ENCODE measurements around the gene UBE2O. TPM values are rescaled to one million over a fixed set of nuclear protein-coding genes. Genes with fewer than 3 reads are reported as not detected.

The UBE2O gene
- total and polyA plus RNA-seq, 4 donors = 3.3 to 71.5 (median 9.2) TPM

GRCh38 chr17:76495663-76496400 is 42.9 kb upstream of the UBE2O start:
- TF ChIP-seq, protein P1, sequence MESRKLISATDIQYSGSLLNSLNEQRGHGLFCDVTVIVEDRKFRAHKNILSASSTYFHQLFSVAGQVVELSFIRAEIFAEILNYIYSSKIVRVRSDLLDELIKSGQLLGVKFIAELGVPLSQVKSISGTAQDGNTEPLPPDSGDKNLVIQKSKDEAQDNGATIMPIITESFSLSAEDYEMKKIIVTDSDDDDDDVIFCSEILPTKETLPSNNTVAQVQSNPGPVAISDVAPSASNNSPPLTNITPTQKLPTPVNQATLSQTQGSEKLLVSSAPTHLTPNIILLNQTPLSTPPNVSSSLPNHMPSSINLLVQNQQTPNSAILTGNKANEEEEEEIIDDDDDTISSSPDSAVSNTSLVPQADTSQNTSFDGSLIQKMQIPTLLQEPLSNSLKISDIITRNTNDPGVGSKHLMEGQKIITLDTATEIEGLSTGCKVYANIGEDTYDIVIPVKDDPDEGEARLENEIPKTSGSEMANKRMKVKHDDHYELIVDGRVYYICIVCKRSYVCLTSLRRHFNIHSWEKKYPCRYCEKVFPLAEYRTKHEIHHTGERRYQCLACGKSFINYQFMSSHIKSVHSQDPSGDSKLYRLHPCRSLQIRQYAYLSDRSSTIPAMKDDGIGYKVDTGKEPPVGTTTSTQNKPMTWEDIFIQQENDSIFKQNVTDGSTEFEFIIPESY (IDR thresholded peaks at IDR 0.05) = no peak
- no peak for TF ChIP-seq HNF4A (conservative IDR thresholded peaks at IDR 0.05)
- no peak for TF ChIP-seq RAD21 (IDR thresholded peaks at IDR 0.05)
- TF ChIP-seq FOXA1 (IDR thresholded peaks at IDR 0.05) = no peak
- TF ChIP-seq FOXA2 (IDR thresholded peaks at IDR 0.05) = no peak
- TF ChIP-seq REST (IDR thresholded peaks at IDR 0.05) = no peak
- TF ChIP-seq GABPA (IDR thresholded peaks at IDR 0.05 in 1 of 2, conservative IDR thresholded peaks at IDR 0.05 in 1 of 2) = no peak
- TF ChIP-seq RXRA (IDR thresholded peaks at IDR 0.05) = no peak
- TF ChIP-seq YY1 (IDR thresholded peaks at IDR 0.05) = no peak
- no peak for TF ChIP-seq HNF4G (IDR thresholded peaks at IDR 0.05)
- TF ChIP-seq, protein P2, sequence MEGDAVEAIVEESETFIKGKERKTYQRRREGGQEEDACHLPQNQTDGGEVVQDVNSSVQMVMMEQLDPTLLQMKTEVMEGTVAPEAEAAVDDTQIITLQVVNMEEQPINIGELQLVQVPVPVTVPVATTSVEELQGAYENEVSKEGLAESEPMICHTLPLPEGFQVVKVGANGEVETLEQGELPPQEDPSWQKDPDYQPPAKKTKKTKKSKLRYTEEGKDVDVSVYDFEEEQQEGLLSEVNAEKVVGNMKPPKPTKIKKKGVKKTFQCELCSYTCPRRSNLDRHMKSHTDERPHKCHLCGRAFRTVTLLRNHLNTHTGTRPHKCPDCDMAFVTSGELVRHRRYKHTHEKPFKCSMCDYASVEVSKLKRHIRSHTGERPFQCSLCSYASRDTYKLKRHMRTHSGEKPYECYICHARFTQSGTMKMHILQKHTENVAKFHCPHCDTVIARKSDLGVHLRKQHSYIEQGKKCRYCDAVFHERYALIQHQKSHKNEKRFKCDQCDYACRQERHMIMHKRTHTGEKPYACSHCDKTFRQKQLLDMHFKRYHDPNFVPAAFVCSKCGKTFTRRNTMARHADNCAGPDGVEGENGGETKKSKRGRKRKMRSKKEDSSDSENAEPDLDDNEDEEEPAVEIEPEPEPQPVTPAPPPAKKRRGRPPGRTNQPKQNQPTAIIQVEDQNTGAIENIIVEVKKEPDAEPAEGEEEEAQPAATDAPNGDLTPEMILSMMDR (IDR thresholded peaks at IDR 0.05; ENCODE audit: low read depth, low read length, missing input control) = no peak
- no peak for TF ChIP-seq SP1 (IDR thresholded peaks at IDR 0.05)
- no peak for TF ChIP-seq NR2F2 (IDR thresholded peaks at IDR 0.05)
- H3K9ac ChIP-seq (ENCODE audit: low read depth in 1 of 2, low read length in 2 of 2) = no peak overlapping the region
- no peaks in the 10 kb centered on the region for H3K9me3 ChIP-seq (ENCODE audit: control insufficient read depth in 4 of 4, low read length in 3 of 4)
- no peak for DNase-seq (ENCODE audit: low spot score)
- H3K27me3 ChIP-seq (ENCODE audit: control insufficient read depth in 4 of 4, insufficient read depth in 4 of 4, low read length in 3 of 4) = no peaks in the 10 kb centered on the region
- H3K4me1 ChIP-seq (ENCODE audit: control insufficient read depth in 4 of 4, insufficient read depth in 4 of 4, low read length in 3 of 4) = peaks cover 10 to 41% (median 24%) of the 10 kb centered on the region in 4 donors
- 92% methylated on average over 16 of the region's 16 CpGs for WGBS
- no peak overlapping the region for H3K4me3 ChIP-seq (ENCODE audit: low read depth in 1 of 3, low read length in 3 of 3)
- H3K36me3 ChIP-seq (ENCODE audit: control insufficient read depth in 4 of 4, insufficient read depth in 3 of 4, low read depth in 1 of 4, low read length in 3 of 4) = no peaks in the 10 kb centered on the region
- no peak overlapping the region for H3K27ac ChIP-seq (ENCODE audit: low read depth in 1 of 2, low read length in 2 of 2)

- Histone ChIP-seq H3K27me3 (ENCODE audit: control insufficient read depth in 4 of 4, insufficient read depth in 4 of 4, low read length in 3 of 4) (no peaks in the 10 kb centered on the region), H3K4me1 (ENCODE audit: control insufficient read depth in 4 of 4, insufficient read depth in 4 of 4, low read length in 3 of 4) (peaks cover 4 to 24% (median 12%) of the 10 kb centered on the region in 4 donors), H3K4me3 (ENCODE audit: low read depth in 1 of 3, low read length in 3 of 3) (no peak overlapping the region), H3K36me3 (ENCODE audit: control insufficient read depth in 4 of 4, insufficient read depth in 3 of 4, low read depth in 1 of 4, low read length in 3 of 4) (no peaks in the 10 kb centered on the region), H3K9ac (ENCODE audit: low read depth in 1 of 2, low read length in 2 of 2) (peak overlapping the region in 1 of 2 donors; percentile 72), H3K9me3 (ENCODE audit: control insufficient read depth in 4 of 4, low read length in 3 of 4) (no peaks in the 10 kb centered on the region), H3K27ac (ENCODE audit: low read depth in 1 of 2, low read length in 2 of 2) (peak overlapping the region; percentile 65 to 84)
- TF ChIP-seq, protein P2 (IDR thresholded peaks at IDR 0.05; ENCODE audit: low read depth, low read length, missing input control) = no peak
- TF ChIP-seq, protein P3, sequence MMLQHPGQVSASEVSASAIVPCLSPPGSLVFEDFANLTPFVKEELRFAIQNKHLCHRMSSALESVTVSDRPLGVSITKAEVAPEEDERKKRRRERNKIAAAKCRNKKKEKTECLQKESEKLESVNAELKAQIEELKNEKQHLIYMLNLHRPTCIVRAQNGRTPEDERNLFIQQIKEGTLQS (IDR thresholded peaks at IDR 0.05) = no peak
- TF ChIP-seq GABPA (IDR thresholded peaks at IDR 0.05 in 1 of 2, conservative IDR thresholded peaks at IDR 0.05 in 1 of 2) (no peak), NR2F2 (IDR thresholded peaks at IDR 0.05) (no peak), FOXA2 (IDR thresholded peaks at IDR 0.05) (no peak), SP1 (IDR thresholded peaks at IDR 0.05) (no peak), RXRA (IDR thresholded peaks at IDR 0.05) (no peak), JUND (IDR thresholded peaks at IDR 0.05) (no peak), YY1 (IDR thresholded peaks at IDR 0.05) (no peak)
- DNase-seq (ENCODE audit: low spot score) = no peak
- 79% methylated on average over 21 of the region's 21 CpGs for WGBS
Observed at GRCh38 chr17:76493505-76494167, 40.7 kb upstream of the UBE2O start.

Data from liver (tissue), 9 donors.